Measurements from ENCODE around the gene DISP2.

The DISP2 gene

DNA sequence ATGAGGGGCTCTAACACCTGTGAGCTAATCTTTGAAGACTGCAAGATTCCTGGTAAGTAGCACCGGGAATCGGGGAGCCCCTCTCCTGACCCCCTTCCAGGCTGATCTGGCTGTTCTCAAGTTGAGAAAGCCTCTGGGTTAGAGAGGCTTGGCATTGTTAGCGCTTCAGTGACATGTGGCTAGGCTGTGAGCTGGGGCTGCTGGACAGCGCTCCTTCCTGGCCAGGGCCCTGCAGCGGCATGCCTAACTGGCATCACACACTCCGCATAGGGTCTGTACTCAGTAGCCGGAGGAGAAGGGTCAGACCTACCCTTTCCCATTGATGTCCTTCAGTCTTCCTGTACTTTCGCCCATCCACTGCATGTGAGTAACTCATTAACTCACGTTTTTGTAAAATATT, 55.0 kb downstream of the DISP2 start:
- ChIA-PET POLR2A (interaction anchor here (1.6 kb wide), 1 partner anchor 8 kb away, joined by 3 read pairs; no protein-coding TSS in a partner anchor), CTCF (no interaction called here)
- no peak for TF ChIP-seq PKNOX1 (IDR thresholded peaks at IDR 0.05)
- no peak for TF ChIP-seq TARDBP (IDR thresholded peaks at IDR 0.05)
- no peak for TF ChIP-seq FOXK2 (IDR thresholded peaks at IDR 0.05)
- no peak for TF ChIP-seq SUZ12 (IDR thresholded peaks at IDR 0.05)
- no peak for TF ChIP-seq FOXM1 (IDR thresholded peaks at IDR 0.05; ENCODE audit: borderline replicate concordance)
- TF ChIP-seq CTBP1 (IDR thresholded peaks at IDR 0.05; ENCODE audit: borderline replicate concordance): no peak
- no peak for TF ChIP-seq FOXA1 (IDR thresholded peaks at IDR 0.05)
- TF ChIP-seq ZNF384 (IDR thresholded peaks at IDR 0.05): no peak
- TF ChIP-seq SP1 (IDR thresholded peaks at IDR 0.05): no peak
- TF ChIP-seq HDGF (IDR thresholded peaks at IDR 0.05; ENCODE audit: borderline replicate concordance): no peak
- TF ChIP-seq BHLHE40 (IDR thresholded peaks at IDR 0.05; ENCODE audit: borderline replicate concordance): no peak
- TF ChIP-seq ELF4 (IDR thresholded peaks at IDR 0.05): no peak
- TF ChIP-seq LEF1 (IDR thresholded peaks at IDR 0.05; ENCODE audit: borderline replicate concordance): no peak
- TF ChIP-seq ARNT (IDR thresholded peaks at IDR 0.05): no peak
- DNase-seq (ENCODE audit: extremely low spot score): no peak

DNA sequence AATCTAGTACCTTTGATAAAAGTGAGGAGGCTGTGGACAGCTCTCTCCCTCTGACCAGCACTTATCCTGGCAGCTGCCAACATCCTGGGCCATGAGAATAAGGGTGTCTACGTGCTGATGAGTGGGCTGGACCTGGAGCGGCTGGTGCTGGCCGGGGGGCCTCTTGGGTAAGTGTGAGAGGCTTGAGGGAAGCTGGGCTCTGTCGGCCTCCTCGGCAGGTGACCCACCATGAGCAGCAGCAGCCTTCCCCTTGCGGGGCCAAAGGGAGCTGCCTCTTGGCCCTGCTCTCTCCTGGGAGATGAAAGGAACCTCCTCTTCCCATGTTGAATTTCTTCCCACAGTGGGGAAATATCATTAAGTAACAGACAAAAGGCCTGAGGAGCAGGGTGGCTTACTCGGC, 56.8 kb downstream of the DISP2 start:
- TF ChIP-seq HDGF (IDR thresholded peaks at IDR 0.05; ENCODE audit: borderline replicate concordance) (no peak), LEF1 (IDR thresholded peaks at IDR 0.05; ENCODE audit: borderline replicate concordance) (no peak), CTBP1 (IDR thresholded peaks at IDR 0.05; ENCODE audit: borderline replicate concordance) (no peak)
- ChIA-PET POLR2A (interaction anchor here (3.3 kb wide), 1 partner anchor 9 kb away, joined by 15 read pairs; the partner anchor contains the start of gene IVD), CTCF (no interaction called here)
- DNase-seq (ENCODE audit: extremely low spot score): no peak

- DNase-seq (ENCODE audit: extremely low spot score): no peak
- POLR2A ChIA-PET: interaction anchor here (3.3 kb wide), 1 partner anchor 9 kb away, joined by 15 read pairs; the partner anchor contains the start of gene IVD
- no peak for TF ChIP-seq L3MBTL2 (conservative IDR thresholded peaks at IDR 0.05)
- TF ChIP-seq SUZ12 (IDR thresholded peaks at IDR 0.05): no peak
- TF ChIP-seq TARDBP (IDR thresholded peaks at IDR 0.05): no peak
- TF ChIP-seq PKNOX1 (IDR thresholded peaks at IDR 0.05): no peak
- TF ChIP-seq FOXK2 (IDR thresholded peaks at IDR 0.05): no peak
- no peak for TF ChIP-seq CTBP1 (IDR thresholded peaks at IDR 0.05; ENCODE audit: borderline replicate concordance)
- TF ChIP-seq ZNF384 (IDR thresholded peaks at IDR 0.05): no peak
- TF ChIP-seq BHLHE40 (IDR thresholded peaks at IDR 0.05; ENCODE audit: borderline replicate concordance): no peak
- no peak for TF ChIP-seq HDGF (IDR thresholded peaks at IDR 0.05; ENCODE audit: borderline replicate concordance)
- TF ChIP-seq ARNT (IDR thresholded peaks at IDR 0.05): no peak
- no peak for TF ChIP-seq LEF1 (IDR thresholded peaks at IDR 0.05; ENCODE audit: borderline replicate concordance)
- TF ChIP-seq FOXM1 (IDR thresholded peaks at IDR 0.05; ENCODE audit: borderline replicate concordance): no peak
- TF ChIP-seq FOXA1 (IDR thresholded peaks at IDR 0.05): no peak
- no peak for TF ChIP-seq SP1 (IDR thresholded peaks at IDR 0.05)
- no peak for TF ChIP-seq NFRKB (IDR thresholded peaks at IDR 0.05)
- no peak for TF ChIP-seq ELF4 (IDR thresholded peaks at IDR 0.05)
- CTCF ChIA-PET: no interaction called here
These were observed 57.2 kb downstream of the DISP2 start for GRCh38 chr15:40415226-40415625.

GRCh38 chr15:40416056-40416455, 58.0 kb downstream of the DISP2 start:
- POLR2A ChIA-PET: interaction anchor here (3.3 kb wide), 1 partner anchor 10 kb away, joined by 15 read pairs; the partner anchor contains the start of gene IVD

GRCh38 chr15:40418126-40418525, 60.1 kb downstream of the DISP2 start:
- no peak for DNase-seq (ENCODE audit: extremely low spot score)
- POLR2A ChIA-PET: interaction anchor here (0.9 to 1.9 kb wide), 3 partner anchors 11 to 20 kb away, joined by 3 to 6 read pairs (median 3); partner anchors contain the start of gene IVD
- TF ChIP-seq BHLHE40 (IDR thresholded peaks at IDR 0.05; ENCODE audit: borderline replicate concordance) (no peak), FOXM1 (IDR thresholded peaks at IDR 0.05; ENCODE audit: borderline replicate concordance) (no peak), NFRKB (IDR thresholded peaks at IDR 0.05) (no peak), FOXA1 (IDR thresholded peaks at IDR 0.05) (no peak), ELF4 (IDR thresholded peaks at IDR 0.05) (no peak), PKNOX1 (IDR thresholded peaks at IDR 0.05) (no peak), CTBP1 (IDR thresholded peaks at IDR 0.05; ENCODE audit: borderline replicate concordance) (no peak), LEF1 (IDR thresholded peaks at IDR 0.05; ENCODE audit: borderline replicate concordance) (no peak), HDGF (IDR thresholded peaks at IDR 0.05; ENCODE audit: borderline replicate concordance) (no peak), SUZ12 (IDR thresholded peaks at IDR 0.05) (no peak)
- CTCF ChIA-PET: no interaction called here

More at GRCh38 chr15:40416056-40416455, 58.0 kb downstream of the DISP2 start:
- TF ChIP-seq ELF4 (IDR thresholded peaks at IDR 0.05) (no peak), TARDBP (IDR thresholded peaks at IDR 0.05) (no peak), FOXA1 (IDR thresholded peaks at IDR 0.05) (no peak), HDGF (IDR thresholded peaks at IDR 0.05; ENCODE audit: borderline replicate concordance) (no peak), PKNOX1 (IDR thresholded peaks at IDR 0.05) (no peak), SP1 (IDR thresholded peaks at IDR 0.05) (no peak), LEF1 (IDR thresholded peaks at IDR 0.05; ENCODE audit: borderline replicate concordance) (no peak), BHLHE40 (IDR thresholded peaks at IDR 0.05; ENCODE audit: borderline replicate concordance) (no peak), CTBP1 (IDR thresholded peaks at IDR 0.05; ENCODE audit: borderline replicate concordance) (no peak), ARNT (IDR thresholded peaks at IDR 0.05) (no peak)
- DNase-seq (ENCODE audit: extremely low spot score): no peak
- CTCF ChIA-PET: no interaction called here
